C4-2B (cell line): ENCODE measurements around the gene INPP5D.
"Not testable (repeated sequence)": the region's sequence is repeated elsewhere in the genome, so short reads cannot be mapped to it uniquely, and the experiment has no call there.

ENCODE experiments used
- H3K27ac ChIP-seq: fragments of 450-650 bp; 2 replicates; pipeline ENCODE4 v1.5.1; 2017
- ZFX ChIP-seq: fragments of 450-650 bp; IDR thresholded peaks from 2 replicates; pipeline ENCODE4 v1.6.1; 2017
- TF ChIP-seq, protein P1 (sequence below): fragments of 450-650 bp; conservative IDR thresholded peaks from 2 replicates; pipeline ENCODE4 v1.5.1; 2017; ENCODE audit warnings: mild to moderate bottlenecking

The INPP5D gene

GRCh38 chr2:233156001-233156400, 95.9 kb downstream of the INPP5D start:
- no peak overlapping the region for H3K27ac ChIP-seq
- TF ChIP-seq, protein P1, sequence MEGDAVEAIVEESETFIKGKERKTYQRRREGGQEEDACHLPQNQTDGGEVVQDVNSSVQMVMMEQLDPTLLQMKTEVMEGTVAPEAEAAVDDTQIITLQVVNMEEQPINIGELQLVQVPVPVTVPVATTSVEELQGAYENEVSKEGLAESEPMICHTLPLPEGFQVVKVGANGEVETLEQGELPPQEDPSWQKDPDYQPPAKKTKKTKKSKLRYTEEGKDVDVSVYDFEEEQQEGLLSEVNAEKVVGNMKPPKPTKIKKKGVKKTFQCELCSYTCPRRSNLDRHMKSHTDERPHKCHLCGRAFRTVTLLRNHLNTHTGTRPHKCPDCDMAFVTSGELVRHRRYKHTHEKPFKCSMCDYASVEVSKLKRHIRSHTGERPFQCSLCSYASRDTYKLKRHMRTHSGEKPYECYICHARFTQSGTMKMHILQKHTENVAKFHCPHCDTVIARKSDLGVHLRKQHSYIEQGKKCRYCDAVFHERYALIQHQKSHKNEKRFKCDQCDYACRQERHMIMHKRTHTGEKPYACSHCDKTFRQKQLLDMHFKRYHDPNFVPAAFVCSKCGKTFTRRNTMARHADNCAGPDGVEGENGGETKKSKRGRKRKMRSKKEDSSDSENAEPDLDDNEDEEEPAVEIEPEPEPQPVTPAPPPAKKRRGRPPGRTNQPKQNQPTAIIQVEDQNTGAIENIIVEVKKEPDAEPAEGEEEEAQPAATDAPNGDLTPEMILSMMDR: no peak
- TF ChIP-seq ZFX: no peak

GRCh38 chr2:233156461-233156860, 96.3 kb downstream of the INPP5D start:
- H3K27ac ChIP-seq: not testable (repeated sequence)

- H3K27ac ChIP-seq: no peak overlapping the region
- TF ChIP-seq ZFX: no peak
- TF ChIP-seq, protein P1: no peak
These were observed 101.6 kb downstream of the INPP5D start for GRCh38 chr2:233161730-233162129.

DNA sequence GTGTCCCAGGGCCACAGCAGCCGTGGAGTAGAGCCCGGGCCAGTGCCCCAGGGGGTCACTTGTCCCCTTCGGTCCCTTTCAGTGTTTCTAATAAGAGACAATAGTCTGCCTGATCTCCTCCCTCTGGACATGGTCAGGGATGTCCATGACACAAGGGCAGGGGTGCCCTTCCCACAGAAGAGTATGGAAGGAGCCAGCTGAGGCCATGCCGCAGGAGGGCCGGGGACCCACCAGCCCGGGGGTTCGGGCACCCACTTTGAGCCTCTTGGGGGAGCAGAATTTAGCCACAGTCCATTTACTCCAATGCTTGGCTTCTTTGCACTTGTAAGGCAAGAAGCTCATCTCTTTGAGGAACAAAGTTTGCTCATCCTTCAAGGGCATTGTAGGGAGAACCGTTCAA, 102.6 kb downstream of the INPP5D start:
- no peak overlapping the region for H3K27ac ChIP-seq
- no peak for TF ChIP-seq ZFX
- TF ChIP-seq, protein P1: no peak

GRCh38 chr2:233163486-233164103, 103.5 kb downstream of the INPP5D start:
- no peak for TF ChIP-seq ZFX
- TF ChIP-seq, protein P1: no peak
- H3K27ac ChIP-seq: no peak overlapping the region

- no peak overlapping the region for H3K27ac ChIP-seq
- TF ChIP-seq, protein P1: no peak
- TF ChIP-seq ZFX: no peak
These were observed 104.0 kb downstream of the INPP5D start for GRCh38 chr2:233164128-233164635.

DNA sequence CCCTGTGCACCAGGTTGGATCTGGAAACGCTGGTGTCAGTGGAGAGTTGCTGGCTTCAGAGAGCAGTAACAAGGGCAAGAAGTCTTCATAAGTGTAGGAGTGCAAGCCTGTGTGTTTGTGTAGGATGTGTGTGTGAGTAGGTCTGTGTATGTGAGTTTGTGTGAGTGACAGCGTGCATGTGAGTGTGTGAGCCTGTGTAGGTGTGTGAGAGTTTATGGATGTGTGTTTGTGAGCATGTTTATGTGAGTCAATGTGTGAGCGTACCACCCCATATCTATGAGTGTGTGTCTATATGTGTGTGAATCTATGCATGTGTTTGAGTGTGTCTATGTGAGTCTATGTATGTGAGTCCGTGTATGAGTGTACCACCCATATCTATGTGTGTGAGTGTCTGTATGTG, 104.8 kb downstream of the INPP5D start:
- no peak overlapping the region for H3K27ac ChIP-seq
- TF ChIP-seq, protein P1: no peak
- no peak for TF ChIP-seq ZFX

GRCh38 chr2:233165543-233165894, 105.4 kb downstream of the INPP5D start:
- TF ChIP-seq ZFX: no peak
- TF ChIP-seq, protein P1: no peak
- no peak overlapping the region for H3K27ac ChIP-seq
